Inferior parietal cortex (tissue), 1 donor: ENCODE results near the gene CCDC106.

Experiments
- DNase-seq: peaks from one replicate; pipeline ENCODE4 v3.0.0-alpha.2; 2016; ENCODE audit errors: extremely low spot score

Gene CCDC106

GRCh38 chr19:55635856-55636440 is 12.1 kb upstream of the CCDC106 start:
- DNase-seq: no peak

GRCh38 chr19:55636723-55637122 is 11.3 kb upstream of the CCDC106 start:
- no peak for DNase-seq

- DNase-seq: no peak
Observed at GRCh38 chr19:55637534-55637933, 10.5 kb upstream of the CCDC106 start.

GRCh38 chr19:55638864-55639359 is 9.1 kb upstream of the CCDC106 start:
- no peak for DNase-seq

GRCh38 chr19:55640043-55640576 is 7.9 kb upstream of the CCDC106 start:
- DNase-seq: peak; percentile 56

GRCh38 chr19:55640577-55641425 is 7.2 kb upstream of the CCDC106 start, which contains the start of gene ZNF580:
Gene ZNF580, plus strand, starts transcription at chr19:55641002. Its CDS starts 1,507 bp downstream, at chr19:55642509.
- DNase-seq: peak; percentile 52

GRCh38 chr19:55641426-55642152 is 6.4 kb upstream of the CCDC106 start:
- no peak for DNase-seq

- no peak for DNase-seq
Observed at GRCh38 chr19:55642153-55643002, 5.6 kb upstream of the CCDC106 start.

GRCh38 chr19:55643003-55643886 is 4.8 kb upstream of the CCDC106 start, which contains the start of gene ZNF581:
Gene ZNF581, plus strand, starts transcription at chr19:55643649. Its CDS starts 923 bp downstream, at chr19:55644572.
- peak; percentile 73 for DNase-seq

GRCh38 chr19:55643887-55644176 is 4.2 kb upstream of the CCDC106 start:
- DNase-seq: no peak

- no peak for DNase-seq
Observed at GRCh38 chr19:55644191-55644833, 3.7 kb upstream of the CCDC106 start.

GRCh38 chr19:55644842-55645511 is 3.0 kb upstream of the CCDC106 start:
- no peak for DNase-seq

- no peak for DNase-seq
Observed at GRCh38 chr19:55645512-55645881, 2.5 kb upstream of the CCDC106 start.

- DNase-seq: no peak
Observed at GRCh38 chr19:55646889-55647731, 902 bp upstream of the CCDC106 start.

GRCh38 chr19:55648585-55649267 is 714 bp downstream of the CCDC106 start:
- DNase-seq: no peak

GRCh38 chr19:55649268-55650125 is 1.5 kb downstream of the CCDC106 start:
- no peak for DNase-seq

- DNase-seq: no peak
Observed at GRCh38 chr19:55650126-55650557, 2.1 kb downstream of the CCDC106 start.
